Activated B cell treated with CpG ODN at 0.5 μM for 24 hours (primary cell): Measurements from ENCODE around the gene RNF222. TPM values are rescaled to one million over a fixed set of nuclear protein-coding genes. Genes with fewer than 3 reads are reported as not detected.
"Not testable (repeated sequence)": the region's sequence is repeated elsewhere in the genome, so short reads cannot be mapped to it uniquely, and the experiment has no call there.

Experiments used
- ATAC-seq: fragments of 200-7000 bp; cut with Tn5 transposase; one replicate; pipeline ENCODE4 v1.10.0; 2021; ENCODE audit warnings: low read depth, mild to moderate bottlenecking, moderate library complexity
- CTCF ChIA-PET: fragments of 350-600 bp; sonication (Branson Sonifier 250); formaldehyde crosslinking; loops from one replicate; lab custom pipeline; 2021; ENCODE audit warnings: antibody characterized with exemption; lab: Charles Lee
- POLR2A ChIA-PET: fragments of 350-600 bp; sonication (Branson Sonifier 250); formaldehyde crosslinking; loops from one replicate; lab custom pipeline; 2021; ENCODE audit warnings: antibody characterized with exemption; lab: Charles Lee
- DNase-seq: peaks from one replicate; pipeline ENCODE4 v3.0.0; 2022
- H3K27ac Mint-ChIP-seq: one replicate; pipeline ENCODE4 v1.8.0; 2020; ENCODE audit warnings: mixed read lengths
- H3K27me3 Mint-ChIP-seq: one replicate; pipeline ENCODE4 v1.8.0; 2021; ENCODE audit warnings: mixed read lengths
- H3K36me3 Mint-ChIP-seq: one replicate; pipeline ENCODE4 v1.8.0; 2021; ENCODE audit warnings: low read depth, mixed read lengths
- H3K4me1 Mint-ChIP-seq: one replicate; pipeline ENCODE4 v1.8.0; 2021; ENCODE audit warnings: mixed read lengths
- H3K4me3 Mint-ChIP-seq: one replicate; pipeline ENCODE4 v1.8.0; 2020; ENCODE audit warnings: mild to moderate bottlenecking, mixed read lengths
- H3K9me3 Mint-ChIP-seq: one replicate; pipeline ENCODE4 v1.8.0; 2020; ENCODE audit warnings: mixed read lengths
- intact Hi-C: fragments of 100-400 bp; cut with micrococcal nuclease; formaldehyde crosslinking; loops from one replicate; pipeline ENCODE4 v1.15.1; 2024
- total RNA-seq: library from RNA; stranded (reverse); gene quantifications from 2 replicates; pipeline ENCODE4 v1.2.3, GENCODE V29; 2022
- TF ChIP-seq, protein P1 (sequence below): fragments of 200-600 bp; IDR thresholded peaks from one replicate; pipeline ENCODE4 v1.8.0; 2022; ENCODE audit warnings: antibody characterized with exemption, mild to moderate bottlenecking

RNF222 gene
- total RNA-seq, 1 donor from 2014 or later = not detected

DNA sequence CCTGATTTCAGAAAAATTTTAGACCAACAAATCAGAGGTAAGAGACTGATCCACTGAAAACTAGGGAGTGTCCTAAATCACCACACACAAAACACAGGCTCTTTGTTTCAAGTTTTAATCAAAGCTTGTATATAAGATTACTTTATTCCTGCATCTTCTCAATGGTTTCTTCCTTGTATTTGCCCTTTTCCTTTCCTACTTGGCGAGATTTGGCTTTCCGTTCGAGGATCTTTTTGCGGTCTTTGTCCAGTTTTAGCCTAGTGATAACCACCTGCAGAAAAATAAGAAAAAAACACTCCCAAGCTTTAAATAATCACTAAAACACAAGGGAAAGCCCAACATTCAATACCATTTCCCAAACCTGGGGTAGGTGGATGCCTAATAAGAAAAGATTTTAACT is 20.2 kb downstream of the RNF222 start:
- ChIA-PET POLR2A (interaction anchor here (0.9 to 1.5 kb wide), 5 partner anchors 58 to 798 kb away, joined by 3 to 9 read pairs (median 7); partner anchors contain the start of genes CD68, NDEL1 and SLC25A35), CTCF (interaction anchor here (0.7 to 1.7 kb wide), 5 partner anchors 9 to 308 kb away, joined by 3 to 4 read pairs (median 4); no protein-coding TSS in a partner anchor)
- DNase-seq = no peak
- no peak for ATAC-seq
- intact Hi-C loops = no loop called here
- Mint-ChIP-seq H3K9me3 (no peaks in the 10 kb centered on the region), H3K27ac (peak overlapping the region; percentile 80), H3K4me1 (peaks cover 62% of the 10 kb centered on the region), H3K4me3 (peak overlapping the region; percentile 19), H3K27me3 (no peaks in the 10 kb centered on the region), H3K36me3 (peaks cover 67% of the 10 kb centered on the region)
- TF ChIP-seq, protein P1, sequence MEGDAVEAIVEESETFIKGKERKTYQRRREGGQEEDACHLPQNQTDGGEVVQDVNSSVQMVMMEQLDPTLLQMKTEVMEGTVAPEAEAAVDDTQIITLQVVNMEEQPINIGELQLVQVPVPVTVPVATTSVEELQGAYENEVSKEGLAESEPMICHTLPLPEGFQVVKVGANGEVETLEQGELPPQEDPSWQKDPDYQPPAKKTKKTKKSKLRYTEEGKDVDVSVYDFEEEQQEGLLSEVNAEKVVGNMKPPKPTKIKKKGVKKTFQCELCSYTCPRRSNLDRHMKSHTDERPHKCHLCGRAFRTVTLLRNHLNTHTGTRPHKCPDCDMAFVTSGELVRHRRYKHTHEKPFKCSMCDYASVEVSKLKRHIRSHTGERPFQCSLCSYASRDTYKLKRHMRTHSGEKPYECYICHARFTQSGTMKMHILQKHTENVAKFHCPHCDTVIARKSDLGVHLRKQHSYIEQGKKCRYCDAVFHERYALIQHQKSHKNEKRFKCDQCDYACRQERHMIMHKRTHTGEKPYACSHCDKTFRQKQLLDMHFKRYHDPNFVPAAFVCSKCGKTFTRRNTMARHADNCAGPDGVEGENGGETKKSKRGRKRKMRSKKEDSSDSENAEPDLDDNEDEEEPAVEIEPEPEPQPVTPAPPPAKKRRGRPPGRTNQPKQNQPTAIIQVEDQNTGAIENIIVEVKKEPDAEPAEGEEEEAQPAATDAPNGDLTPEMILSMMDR = no peak

DNA sequence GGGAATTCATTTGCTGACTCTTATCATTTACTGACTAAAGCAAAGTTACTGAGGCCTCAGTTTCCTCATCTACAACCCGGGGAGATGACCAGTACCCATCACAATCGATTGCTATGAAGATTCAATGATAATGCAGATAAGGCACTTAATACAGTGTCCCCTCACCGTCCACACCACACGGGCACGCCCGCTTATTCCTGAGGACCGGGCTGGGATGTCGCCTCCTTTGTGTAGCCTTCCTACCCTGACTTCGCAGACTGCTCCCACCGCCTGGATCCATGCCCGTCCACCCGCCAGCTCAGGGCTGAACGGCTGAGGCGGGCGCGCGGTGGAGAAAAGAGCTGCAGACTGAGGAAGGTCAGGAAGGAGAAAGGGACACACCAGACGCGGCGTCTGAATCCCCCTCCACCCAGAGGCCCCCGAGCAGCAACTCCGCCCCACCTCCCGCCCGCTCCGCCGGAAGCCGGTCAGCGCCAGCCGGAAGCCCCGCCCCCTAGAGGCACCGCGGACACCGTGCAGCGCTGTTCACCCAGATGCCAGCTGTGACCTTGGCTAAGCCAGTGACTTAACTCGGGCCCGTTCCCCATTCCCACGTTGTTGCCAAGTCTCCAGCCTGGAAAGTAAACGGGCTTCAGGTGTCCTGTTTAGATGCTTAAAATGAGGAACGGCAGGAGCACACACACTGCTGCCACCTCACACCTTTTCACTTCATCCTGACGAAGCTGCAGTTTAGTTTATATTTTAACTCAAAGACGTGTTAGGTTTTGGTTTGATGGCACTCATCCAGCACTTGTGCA is 21.2 kb downstream of the RNF222 start, which contains the start of gene KRABD2:
Gene KRABD2 (minus strand): TSS at position 434 of the 797 bp plus-strand sequence.
- no peaks in the 10 kb centered on the region for H3K9me3 Mint-ChIP-seq
- peaks cover 53% of the 10 kb centered on the region for H3K4me1 Mint-ChIP-seq
- no peaks in the 10 kb centered on the region for H3K27me3 Mint-ChIP-seq
- H3K36me3 Mint-ChIP-seq = peaks cover 61% of the 10 kb centered on the region
- TF ChIP-seq, protein P1 = no peak
- H3K27ac Mint-ChIP-seq = peak within 1 kb of the TSS; percentile 80
- ChIA-PET CTCF (interaction anchor here (0.7 to 1.7 kb wide), 7 partner anchors 10 to 409 kb away, joined by 3 to 4 read pairs (median 4); no protein-coding TSS in a partner anchor), POLR2A (interaction anchor here (0.5 to 1.5 kb wide), 14 partner anchors 14 to 825 kb away, joined by 3 to 9 read pairs (median 4); partner anchors contain the start of genes CD68, NDEL1 and SLC25A35)
- peak within 1 kb of the TSS; percentile 90 for H3K4me3 Mint-ChIP-seq
- ATAC-seq = peak; percentile 100
- intact Hi-C loops = no loop called here
- DNase-seq = peak; percentile 87

DNA sequence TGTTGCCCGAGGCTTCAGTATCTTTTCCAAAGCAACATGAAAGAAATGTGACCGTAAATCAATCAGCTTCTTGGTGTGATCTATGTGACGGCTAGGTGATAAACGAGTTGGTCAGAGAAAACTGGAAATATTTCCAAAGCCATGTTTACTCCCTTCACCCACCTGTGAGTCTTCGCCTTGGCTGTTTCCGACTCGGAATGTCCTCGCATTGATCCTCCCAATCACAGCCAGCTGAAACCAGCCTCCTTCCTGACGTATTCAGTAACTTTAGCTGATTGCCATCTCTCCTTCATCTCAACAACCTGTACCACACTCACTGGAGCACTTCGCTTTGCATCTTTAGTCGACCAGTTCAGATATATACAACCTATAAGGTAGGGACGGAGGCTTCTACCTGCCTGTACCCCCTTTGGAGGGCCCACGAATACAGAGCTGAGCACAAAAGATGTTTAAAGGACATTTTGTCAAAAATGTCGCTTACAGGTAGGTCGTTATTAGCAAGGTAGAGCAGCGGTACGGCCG is 21.8 kb downstream of the RNF222 start:
- peaks cover 59% of the 10 kb centered on the region for H3K36me3 Mint-ChIP-seq
- intact Hi-C loops = no loop called here
- H3K4me3 Mint-ChIP-seq = peak overlapping the region; percentile 90
- ChIA-PET CTCF (interaction anchor here (0.9 to 1.7 kb wide), 2 partner anchors 257 to 410 kb away, joined by 3 to 4 read pairs; no protein-coding TSS in a partner anchor), POLR2A (interaction anchor here (0.6 to 1.5 kb wide), 10 partner anchors 13 to 371 kb away, joined by 3 to 9 read pairs (median 4); partner anchors contain the start of genes NDEL1 and SLC25A35)
- ATAC-seq (no peak), DNase-seq (no peak)
- TF ChIP-seq, protein P1 = no peak
- H3K27ac Mint-ChIP-seq = peak overlapping the region; percentile 80
- H3K9me3 Mint-ChIP-seq = no peaks in the 10 kb centered on the region
- no peaks in the 10 kb centered on the region for H3K27me3 Mint-ChIP-seq
- peaks cover 47% of the 10 kb centered on the region for H3K4me1 Mint-ChIP-seq

DNA sequence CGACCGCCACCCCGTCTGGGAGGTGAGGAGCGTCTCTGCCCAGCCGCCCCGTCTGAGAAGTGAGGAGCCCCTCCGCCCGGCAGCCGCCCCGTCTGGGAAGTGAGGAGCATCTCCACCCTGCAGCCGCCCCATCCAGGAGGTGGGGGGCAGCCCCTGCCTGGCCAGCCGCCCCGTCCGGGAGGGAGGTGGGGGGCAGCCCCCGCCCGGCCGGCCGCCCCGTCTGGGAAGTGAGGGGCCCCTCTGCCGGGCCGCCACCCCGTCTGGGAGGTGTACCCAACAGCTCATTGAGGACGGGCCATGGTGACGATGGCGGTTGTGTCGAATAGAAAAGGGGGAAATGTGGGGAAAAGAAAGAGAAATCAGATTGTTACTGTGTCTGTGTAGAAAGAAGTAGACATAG is 23.8 kb downstream of the RNF222 start:
- H3K27ac Mint-ChIP-seq = not testable (repeated sequence)

DNA sequence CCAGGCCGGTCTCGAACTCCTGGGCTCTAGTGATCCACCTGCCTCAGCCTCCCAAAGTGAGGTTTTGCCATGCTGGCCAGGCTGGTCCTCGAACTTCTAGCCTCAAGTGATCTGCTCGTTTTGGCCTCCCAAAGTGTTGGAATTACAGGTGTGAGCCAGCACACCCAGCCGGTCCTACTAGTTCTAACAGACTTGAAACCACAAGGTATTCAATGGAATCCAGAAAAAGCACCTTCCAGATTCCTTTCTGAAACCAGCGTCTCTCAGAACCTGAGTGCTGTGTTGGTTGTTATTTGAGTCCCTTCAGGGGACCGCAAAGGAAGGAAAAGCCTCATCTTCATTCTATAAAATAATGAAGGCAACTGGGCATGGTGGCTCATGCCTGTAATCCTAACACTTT is 25.2 kb downstream of the RNF222 start:
- H3K36me3 Mint-ChIP-seq = peaks cover 41% of the 10 kb centered on the region
- ATAC-seq = no peak
- ChIA-PET POLR2A (no interaction called here), CTCF (no interaction called here)
- no peaks in the 10 kb centered on the region for H3K9me3 Mint-ChIP-seq
- TF ChIP-seq, protein P1 = no peak
- peaks cover 34% of the 10 kb centered on the region for H3K4me1 Mint-ChIP-seq
- intact Hi-C loops = no loop called here
- DNase-seq = no peak
- H3K27me3 Mint-ChIP-seq = no peaks in the 10 kb centered on the region
- H3K4me3 Mint-ChIP-seq = no peak overlapping the region
- no peak overlapping the region for H3K27ac Mint-ChIP-seq

More for the DNA sequence above, 23.8 kb downstream of the RNF222 start:
- intact Hi-C loops, POLR2A ChIA-PET, ATAC-seq, H3K27me3 Mint-ChIP-seq, H3K9me3 Mint-ChIP-seq, CTCF ChIA-PET, DNase-seq, H3K4me3 Mint-ChIP-seq: not testable (repeated sequence)
- Mint-ChIP-seq H3K36me3 (peaks cover 54% of the 10 kb centered on the region), H3K4me1 (peaks cover 40% of the 10 kb centered on the region)
